Heart left ventricle (tissue), 13 donors: ENCODE results near the gene OXGR1.

Experiments
- POLR2A ChIP-seq, 2 donors: fragments of 450-650 bp; IDR thresholded peaks; one replicate each; pipeline ENCODE4 v1.6.1; 2017; ENCODE audit warnings: antibody characterized with exemption in 2 of 2, mild to moderate bottlenecking in 2 of 2, moderate library complexity in 2 of 2
- TF ChIP-seq, protein P1 (sequence below), 12 donors: fragments of 200-600 bp; sonication (generic) in 4 of 12; IDR thresholded peaks; one replicate each; pipeline versions ENCODE4 v1.5.0 to v1.8.0; 2018 to 2022; ENCODE audit warnings: antibody characterized with exemption in 12 of 12, mild to moderate bottlenecking in 5 of 12
- donor health status: ischemic (EF 13 %, LVEDD 7.1; RV severe dilation, severe dysfunction).
- donor health status: DM: no; HTN: yes; CAD: no.
- donor health status: DM: no; HTN: no; CAD: no.
- donor health status: ischemic (EF 25% LVEDD 6.9; RV normal size, moderate dysfunction).
- donor health status: ischemic (EF 25% LVEDD 5.7; RV mildly dilated, moderate dysfunction).
- donor health status: ischemic (EF 35%, LVEDD 5.7; RV mildly dilated, moderate dysfunction).
- donor health status: nonischemic (EF 11% LVEDD 7.7; RV severe dilation, severe dysfunction).
- donor health status: DM: yes; HTN: yes; CAD: no.
- donor health status: PGD.
- donor health status: ischemic (EF 29% LVEDD 5.4; RV normal size, mild dysfunction).
- donor health status: nonischemic (EF 23%, LVEDD 6.1; RV moderate dilation, normal function).

DNA sequence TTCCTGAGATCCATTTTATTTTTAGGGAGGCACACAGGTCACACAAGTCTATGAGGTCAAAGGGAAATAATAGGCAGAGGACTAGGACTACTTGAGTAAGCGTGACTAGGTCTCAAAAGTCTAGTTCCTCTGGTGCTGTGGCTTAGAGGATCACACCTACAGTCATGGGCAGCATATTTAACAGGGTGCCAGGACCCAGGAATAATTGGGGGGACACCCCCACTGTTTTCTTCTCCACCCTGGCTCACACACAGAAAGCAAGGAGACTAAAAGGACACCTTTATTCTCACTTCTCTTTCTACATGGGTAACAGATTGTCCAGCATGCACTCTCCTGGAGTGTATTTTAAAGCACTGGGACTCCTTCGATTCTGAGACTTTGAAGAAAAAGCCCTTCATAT lies 26.2 kb downstream of the OXGR1 start:
- no peak for TF ChIP-seq POLR2A (IDR thresholded peaks at IDR 0.05)
- TF ChIP-seq, protein P1, sequence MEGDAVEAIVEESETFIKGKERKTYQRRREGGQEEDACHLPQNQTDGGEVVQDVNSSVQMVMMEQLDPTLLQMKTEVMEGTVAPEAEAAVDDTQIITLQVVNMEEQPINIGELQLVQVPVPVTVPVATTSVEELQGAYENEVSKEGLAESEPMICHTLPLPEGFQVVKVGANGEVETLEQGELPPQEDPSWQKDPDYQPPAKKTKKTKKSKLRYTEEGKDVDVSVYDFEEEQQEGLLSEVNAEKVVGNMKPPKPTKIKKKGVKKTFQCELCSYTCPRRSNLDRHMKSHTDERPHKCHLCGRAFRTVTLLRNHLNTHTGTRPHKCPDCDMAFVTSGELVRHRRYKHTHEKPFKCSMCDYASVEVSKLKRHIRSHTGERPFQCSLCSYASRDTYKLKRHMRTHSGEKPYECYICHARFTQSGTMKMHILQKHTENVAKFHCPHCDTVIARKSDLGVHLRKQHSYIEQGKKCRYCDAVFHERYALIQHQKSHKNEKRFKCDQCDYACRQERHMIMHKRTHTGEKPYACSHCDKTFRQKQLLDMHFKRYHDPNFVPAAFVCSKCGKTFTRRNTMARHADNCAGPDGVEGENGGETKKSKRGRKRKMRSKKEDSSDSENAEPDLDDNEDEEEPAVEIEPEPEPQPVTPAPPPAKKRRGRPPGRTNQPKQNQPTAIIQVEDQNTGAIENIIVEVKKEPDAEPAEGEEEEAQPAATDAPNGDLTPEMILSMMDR (IDR thresholded peaks at IDR 0.05): no peak
